Panc1 (cell line): ENCODE data around the gene PBX1. TPM values are rescaled to one million over a fixed set of nuclear protein-coding genes. Genes with fewer than 3 reads are reported as not detected.

ENCODE experiments used
- ATAC-seq: fragments of 200-7000 bp; cut with Tn5 transposase; 2 replicates; pipeline ENCODE4 v1.9.1; 2020; ENCODE audit warnings: mild to moderate bottlenecking, moderate library complexity
- BruUV-seq: library from RNA; stranded (reverse); fragments of 400-500 nt; replicated peaks from 2 replicates; lab custom pipeline; 2021; lab: Mats Ljungman, UMichigan
- CTCF ChIA-PET: fragments of 300-600 bp; sonication (Branson Sonifier 250); formaldehyde crosslinking; loops from one replicate; lab custom pipeline; 2022; ENCODE audit warnings: antibody characterized with exemption; lab: Charles Lee
- POLR2A ChIA-PET: fragments of 300-600 bp; sonication (Branson Sonifier 250); formaldehyde crosslinking; loops from one replicate; lab custom pipeline; 2022; ENCODE audit warnings: antibody characterized with exemption; lab: Charles Lee
- DNase-seq: peaks from one replicate; pipeline ENCODE4 v3.0.0-alpha.2; 2010; ENCODE audit warnings: low read depth, low spot score
- H3K27ac ChIP-seq: 2 replicates; pipeline ENCODE4 v1.5.1; 2011; ENCODE audit warnings: mild to moderate bottlenecking, low read length, inconsistent platforms
- H3K27me3 ChIP-seq: fragments of 200-500 bp; sonication (Bioruptor generic); 2 replicates; pipeline ENCODE4 v1.6.0; 2014; ENCODE audit warnings: low read length, inconsistent platforms; ENCODE audit not compliant: control insufficient read depth, insufficient read depth
- H3K36me3 ChIP-seq: fragments of 200-500 bp; sonication (Bioruptor generic); 2 replicates; pipeline ENCODE4 v1.5.1; 2014; ENCODE audit warnings: inconsistent platforms, mild to moderate bottlenecking, low read length, moderate library complexity; ENCODE audit not compliant: control insufficient read depth, insufficient read depth
- H3K4me1 ChIP-seq: 2 replicates; pipeline ENCODE4 v1.5.1; 2011; ENCODE audit warnings: inconsistent platforms, mild to moderate bottlenecking, low read length, moderate library complexity; ENCODE audit not compliant: control insufficient read depth, insufficient read depth
- H3K4me3 ChIP-seq, 2 experiments: 2 replicates each; pipeline ENCODE4 v1.5.1; 2011 to 2012; ENCODE audit warnings: low read depth in 2 of 2, low read length in 2 of 2, mild to moderate bottlenecking in 2 of 2, inconsistent platforms in 1 of 2, moderate library complexity in 1 of 2
- H3K9me3 ChIP-seq: fragments of 200-500 bp; sonication (Bioruptor generic); 2 replicates; pipeline ENCODE4 v1.5.1; 2014; ENCODE audit warnings: low read depth, mild to moderate bottlenecking, inconsistent platforms, low read length, moderate library complexity; ENCODE audit not compliant: control insufficient read depth, insufficient read depth
- POLR2AphosphoS5 ChIP-seq: IDR thresholded peaks from 2 replicates; pipeline ENCODE4 v1.6.1; 2012; ENCODE audit warnings: mild to moderate bottlenecking, low read depth, low read length, moderate library complexity
- SIN3A ChIP-seq: IDR thresholded peaks from 2 replicates; pipeline ENCODE4 v1.6.1; 2012; ENCODE audit warnings: low read depth, mild to moderate bottlenecking, low read length, moderate library complexity, borderline replicate concordance; ENCODE audit not compliant: insufficient read depth
- TCF7L2 ChIP-seq: IDR thresholded peaks from 2 replicates; pipeline ENCODE4 v1.6.1; 2011; ENCODE audit warnings: mild to moderate bottlenecking, low read depth, low read length, inconsistent platforms
- in situ Hi-C: cut with HindIII; loops from 2 replicates; pipeline ENCODE4 v1.10.0; 2016; ENCODE audit warnings: low sequenced_read_pairs, low pct_unique_long_range_greater_than_20kb
- intact Hi-C: fragments of 100-400 bp; cut with micrococcal nuclease; formaldehyde crosslinking; loops from one replicate; pipeline ENCODE4 v1.10.0; 2022; ENCODE audit not compliant: unreplicated experiment
- total RNA-seq: library from RNA; stranded (reverse); gene quantifications from one replicate; pipeline ENCODE4 v1.2.1, GENCODE V29; 2021; ENCODE audit not compliant: unreplicated experiment
- TF ChIP-seq, protein P1 (sequence below), 2 experiments: IDR thresholded peaks; 2 replicates each; pipeline ENCODE4 v1.6.1; 2011 to 2012; ENCODE audit warnings: low read depth in 2 of 2, control low read depth in 1 of 2, low read length in 1 of 2, mild to moderate bottlenecking in 1 of 2, moderate library complexity in 1 of 2; ENCODE audit not compliant: insufficient read depth in 1 of 2
- TF ChIP-seq, protein P2 (sequence below): fragments of 450-650 bp; IDR thresholded peaks from 2 replicates; pipeline ENCODE4 v1.5.1; 2017; ENCODE audit warnings: mild to moderate bottlenecking

Gene PBX1
- total RNA-seq, 1 experiment from 2014 or later: 2.0 TPM

DNA sequence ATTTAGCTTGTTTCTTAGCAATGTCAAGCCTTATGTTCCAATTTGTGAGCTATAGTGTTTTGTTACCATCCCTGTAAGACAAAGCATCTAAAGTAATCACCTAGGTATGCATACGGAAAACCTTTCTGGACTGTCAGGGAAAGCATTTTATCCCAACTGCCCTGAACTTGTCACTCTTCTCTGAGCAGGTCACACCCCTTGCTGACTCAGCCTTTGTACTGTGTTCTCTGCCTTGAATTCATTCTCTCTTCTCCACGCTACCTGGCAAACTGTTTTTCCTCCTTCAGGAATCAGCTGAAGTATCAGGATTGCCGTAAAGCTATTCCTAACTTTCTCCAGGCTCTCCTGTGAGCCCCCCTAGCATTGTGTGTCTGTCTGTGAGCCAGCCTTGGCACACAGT lies 54.2 kb downstream of the PBX1 start:
- no peak overlapping the region for H3K27ac ChIP-seq
- no peaks in the 10 kb centered on the region for H3K9me3 ChIP-seq
- ChIA-PET POLR2A (no interaction called here), CTCF (no interaction called here)
- intact Hi-C loops (loop anchor here (10.0 kb wide), 2 partner anchors 1078 to 1198 kb away; no protein-coding TSS in a partner anchor), in situ Hi-C loops (no loop called here)
- no peaks in the 10 kb centered on the region for H3K27me3 ChIP-seq
- DNase-seq: no peak
- no peak overlapping the region for H3K4me3 ChIP-seq
- H3K36me3 ChIP-seq: no peaks in the 10 kb centered on the region
- H3K4me1 ChIP-seq: no peaks in the 10 kb centered on the region
- no peak for ATAC-seq
- TF ChIP-seq, protein P1, sequence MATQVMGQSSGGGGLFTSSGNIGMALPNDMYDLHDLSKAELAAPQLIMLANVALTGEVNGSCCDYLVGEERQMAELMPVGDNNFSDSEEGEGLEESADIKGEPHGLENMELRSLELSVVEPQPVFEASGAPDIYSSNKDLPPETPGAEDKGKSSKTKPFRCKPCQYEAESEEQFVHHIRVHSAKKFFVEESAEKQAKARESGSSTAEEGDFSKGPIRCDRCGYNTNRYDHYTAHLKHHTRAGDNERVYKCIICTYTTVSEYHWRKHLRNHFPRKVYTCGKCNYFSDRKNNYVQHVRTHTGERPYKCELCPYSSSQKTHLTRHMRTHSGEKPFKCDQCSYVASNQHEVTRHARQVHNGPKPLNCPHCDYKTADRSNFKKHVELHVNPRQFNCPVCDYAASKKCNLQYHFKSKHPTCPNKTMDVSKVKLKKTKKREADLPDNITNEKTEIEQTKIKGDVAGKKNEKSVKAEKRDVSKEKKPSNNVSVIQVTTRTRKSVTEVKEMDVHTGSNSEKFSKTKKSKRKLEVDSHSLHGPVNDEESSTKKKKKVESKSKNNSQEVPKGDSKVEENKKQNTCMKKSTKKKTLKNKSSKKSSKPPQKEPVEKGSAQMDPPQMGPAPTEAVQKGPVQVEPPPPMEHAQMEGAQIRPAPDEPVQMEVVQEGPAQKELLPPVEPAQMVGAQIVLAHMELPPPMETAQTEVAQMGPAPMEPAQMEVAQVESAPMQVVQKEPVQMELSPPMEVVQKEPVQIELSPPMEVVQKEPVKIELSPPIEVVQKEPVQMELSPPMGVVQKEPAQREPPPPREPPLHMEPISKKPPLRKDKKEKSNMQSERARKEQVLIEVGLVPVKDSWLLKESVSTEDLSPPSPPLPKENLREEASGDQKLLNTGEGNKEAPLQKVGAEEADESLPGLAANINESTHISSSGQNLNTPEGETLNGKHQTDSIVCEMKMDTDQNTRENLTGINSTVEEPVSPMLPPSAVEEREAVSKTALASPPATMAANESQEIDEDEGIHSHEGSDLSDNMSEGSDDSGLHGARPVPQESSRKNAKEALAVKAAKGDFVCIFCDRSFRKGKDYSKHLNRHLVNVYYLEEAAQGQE (IDR thresholded peaks at IDR 0.05; ENCODE audit: insufficient read depth in 1 of 2, low read depth in 2 of 2, low read length in 1 of 2): no peak
- TF ChIP-seq TCF7L2 (no peak), SIN3A (no peak), POLR2AphosphoS5 (no peak)
- TF ChIP-seq, protein P2, sequence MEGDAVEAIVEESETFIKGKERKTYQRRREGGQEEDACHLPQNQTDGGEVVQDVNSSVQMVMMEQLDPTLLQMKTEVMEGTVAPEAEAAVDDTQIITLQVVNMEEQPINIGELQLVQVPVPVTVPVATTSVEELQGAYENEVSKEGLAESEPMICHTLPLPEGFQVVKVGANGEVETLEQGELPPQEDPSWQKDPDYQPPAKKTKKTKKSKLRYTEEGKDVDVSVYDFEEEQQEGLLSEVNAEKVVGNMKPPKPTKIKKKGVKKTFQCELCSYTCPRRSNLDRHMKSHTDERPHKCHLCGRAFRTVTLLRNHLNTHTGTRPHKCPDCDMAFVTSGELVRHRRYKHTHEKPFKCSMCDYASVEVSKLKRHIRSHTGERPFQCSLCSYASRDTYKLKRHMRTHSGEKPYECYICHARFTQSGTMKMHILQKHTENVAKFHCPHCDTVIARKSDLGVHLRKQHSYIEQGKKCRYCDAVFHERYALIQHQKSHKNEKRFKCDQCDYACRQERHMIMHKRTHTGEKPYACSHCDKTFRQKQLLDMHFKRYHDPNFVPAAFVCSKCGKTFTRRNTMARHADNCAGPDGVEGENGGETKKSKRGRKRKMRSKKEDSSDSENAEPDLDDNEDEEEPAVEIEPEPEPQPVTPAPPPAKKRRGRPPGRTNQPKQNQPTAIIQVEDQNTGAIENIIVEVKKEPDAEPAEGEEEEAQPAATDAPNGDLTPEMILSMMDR: no peak
- BruUV-seq: no TSS peak

DNA sequence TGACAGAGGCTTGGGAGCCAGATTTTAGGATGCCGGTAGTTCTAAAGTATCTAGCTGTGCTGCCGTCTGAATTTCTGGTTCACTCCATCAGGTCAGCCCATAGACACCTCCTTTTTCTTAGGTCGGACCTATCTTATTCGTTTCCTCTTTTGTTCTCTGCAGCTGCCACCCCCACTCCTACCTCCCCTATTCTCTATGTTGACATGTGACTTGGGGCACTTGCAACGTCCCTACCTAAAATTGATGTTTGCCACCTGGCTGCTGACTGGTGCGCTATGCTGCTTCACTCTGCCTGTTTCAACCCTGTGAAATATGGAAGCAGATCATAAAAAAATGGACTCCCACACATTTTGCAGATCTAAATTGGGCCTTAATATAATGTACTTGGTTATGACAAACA lies 55.3 kb downstream of the PBX1 start:
- Histone ChIP-seq H3K4me1 (no peaks in the 10 kb centered on the region), H3K27ac (no peak overlapping the region), H3K27me3 (no peaks in the 10 kb centered on the region), H3K36me3 (no peaks in the 10 kb centered on the region), H3K4me3 (no peak overlapping the region), H3K9me3 (no peaks in the 10 kb centered on the region)
- ChIA-PET CTCF (no interaction called here), POLR2A (no interaction called here)
- intact Hi-C loops: loop anchor here (10.0 kb wide), 2 partner anchors 1080 to 1200 kb away; no protein-coding TSS in a partner anchor
- no TSS peak for BruUV-seq
- in situ Hi-C loops: no loop called here
- DNase-seq (no peak), ATAC-seq (no peak)
- TF ChIP-seq, protein P1 (IDR thresholded peaks at IDR 0.05; ENCODE audit: insufficient read depth in 1 of 2, low read depth in 2 of 2, low read length in 1 of 2): no peak
- TF ChIP-seq SIN3A: no peak
- TF ChIP-seq TCF7L2: no peak
- TF ChIP-seq POLR2AphosphoS5: no peak
